Measurements from ENCODE around the gene APBB2. TPM values are rescaled to one million over a fixed set of nuclear protein-coding genes. Genes with fewer than 3 reads are reported as not detected.
"Not testable (repeated sequence)": the region's sequence is repeated elsewhere in the genome, so short reads cannot be mapped to it uniquely, and the experiment has no call there.

Gene APBB2
- total RNA-seq, 4 donors from 2014 or later, result 32.4 to 133 (median 92.1) TPM

- no peak overlapping the region for H3K27ac ChIP-seq
- no peak for DNase-seq
- TF ChIP-seq CTCF (IDR thresholded peaks at IDR 0.05) (no peak), POLR2A (IDR thresholded peaks at IDR 0.05) (no peak)
- H3K4me1 ChIP-seq, result no peaks in the 10 kb centered on the region
- no peaks in the 10 kb centered on the region for H3K36me3 ChIP-seq
- intact Hi-C loops (cut with DNase I; ENCODE audit: low total_unique reads), result no loop called here
- H3K27me3 ChIP-seq, result no peaks in the 10 kb centered on the region
- no peaks in the 10 kb centered on the region for H3K9me3 ChIP-seq
- no peak overlapping the region for H3K4me3 ChIP-seq
These were observed 387.5 kb downstream of the APBB2 start for GRCh38 chr4:40826821-40827220.

GRCh38 chr4:40825014-40825838 lies 389.1 kb downstream of the APBB2 start:
- Histone ChIP-seq H3K4me3 (no peak overlapping the region), H3K4me1 (no peaks in the 10 kb centered on the region), H3K27me3 (no peaks in the 10 kb centered on the region), H3K36me3 (no peaks in the 10 kb centered on the region), H3K27ac (no peak overlapping the region), H3K9me3 (no peaks in the 10 kb centered on the region)
- intact Hi-C loops (cut with DNase I; ENCODE audit: low total_unique reads), result no loop called here
- TF ChIP-seq CTCF (IDR thresholded peaks at IDR 0.05) (no peak), POLR2A (IDR thresholded peaks at IDR 0.05) (no peak)
- DNase-seq, result no peak

- Histone ChIP-seq H3K27ac (no peak overlapping the region), H3K27me3 (no peaks in the 10 kb centered on the region), H3K4me1 (no peaks in the 10 kb centered on the region), H3K4me3 (no peak overlapping the region), H3K9me3 (no peaks in the 10 kb centered on the region), H3K36me3 (no peaks in the 10 kb centered on the region)
- TF ChIP-seq POLR2A (IDR thresholded peaks at IDR 0.05) (no peak), CTCF (IDR thresholded peaks at IDR 0.05) (no peak)
- intact Hi-C loops (cut with DNase I; ENCODE audit: low total_unique reads), result no loop called here
- no peak for DNase-seq
These were observed 391.7 kb downstream of the APBB2 start for GRCh38 chr4:40822420-40823166.

- Histone ChIP-seq H3K27ac (no peak overlapping the region), H3K9me3 (no peaks in the 10 kb centered on the region), H3K4me1 (no peaks in the 10 kb centered on the region), H3K4me3 (no peak overlapping the region), H3K27me3 (no peaks in the 10 kb centered on the region), H3K36me3 (no peaks in the 10 kb centered on the region)
- DNase-seq, result no peak
- no peak for TF ChIP-seq CTCF (IDR thresholded peaks at IDR 0.05)
- no peak for TF ChIP-seq POLR2A (IDR thresholded peaks at IDR 0.05)
- intact Hi-C loops (cut with DNase I; ENCODE audit: low total_unique reads), result no loop called here
These were observed 394.2 kb downstream of the APBB2 start for GRCh38 chr4:40820101-40820500.

GRCh38 chr4:40817157-40817556 lies 397.2 kb downstream of the APBB2 start:
- H3K4me1 ChIP-seq; H3K27ac ChIP-seq; H3K4me3 ChIP-seq; intact Hi-C loops (cut with DNase I; ENCODE audit: low total_unique reads); H3K9me3 ChIP-seq; DNase-seq; H3K27me3 ChIP-seq; H3K36me3 ChIP-seq: not testable (repeated sequence)
